Measurements from ENCODE around the gene CALCOCO1. TPM values are rescaled to one million over a fixed set of nuclear protein-coding genes. Genes with fewer than 3 reads are reported as not detected.

CALCOCO1 gene
- total RNA-seq, 6 donors from 2014 or later: 147 to 605 (median 204) TPM

GRCh38 chr12:53717319-53717718 is 9.9 kb downstream of the CALCOCO1 start:
- Histone ChIP-seq H3K27me3 (no peaks in the 10 kb centered on the region), H3K4me3 (no peak overlapping the region), H3K4me1 (no peaks in the 10 kb centered on the region), H3K27ac (no peak overlapping the region), H3K9me3 (no peaks in the 10 kb centered on the region), H3K36me3 (peaks cover 38 to 96% (median 89%) of the 10 kb centered on the region in 4 donors)
- no peak for ATAC-seq (ENCODE audit: low FRiP score in 2 of 2)
- no peak for DNase-seq
- TF ChIP-seq POLR2AphosphoS5 (IDR thresholded peaks at IDR 0.05): no peak
- no peak for TF ChIP-seq EP300 (IDR thresholded peaks at IDR 0.05)
- TF ChIP-seq, protein P1, sequence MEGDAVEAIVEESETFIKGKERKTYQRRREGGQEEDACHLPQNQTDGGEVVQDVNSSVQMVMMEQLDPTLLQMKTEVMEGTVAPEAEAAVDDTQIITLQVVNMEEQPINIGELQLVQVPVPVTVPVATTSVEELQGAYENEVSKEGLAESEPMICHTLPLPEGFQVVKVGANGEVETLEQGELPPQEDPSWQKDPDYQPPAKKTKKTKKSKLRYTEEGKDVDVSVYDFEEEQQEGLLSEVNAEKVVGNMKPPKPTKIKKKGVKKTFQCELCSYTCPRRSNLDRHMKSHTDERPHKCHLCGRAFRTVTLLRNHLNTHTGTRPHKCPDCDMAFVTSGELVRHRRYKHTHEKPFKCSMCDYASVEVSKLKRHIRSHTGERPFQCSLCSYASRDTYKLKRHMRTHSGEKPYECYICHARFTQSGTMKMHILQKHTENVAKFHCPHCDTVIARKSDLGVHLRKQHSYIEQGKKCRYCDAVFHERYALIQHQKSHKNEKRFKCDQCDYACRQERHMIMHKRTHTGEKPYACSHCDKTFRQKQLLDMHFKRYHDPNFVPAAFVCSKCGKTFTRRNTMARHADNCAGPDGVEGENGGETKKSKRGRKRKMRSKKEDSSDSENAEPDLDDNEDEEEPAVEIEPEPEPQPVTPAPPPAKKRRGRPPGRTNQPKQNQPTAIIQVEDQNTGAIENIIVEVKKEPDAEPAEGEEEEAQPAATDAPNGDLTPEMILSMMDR (IDR thresholded peaks at IDR 0.05): no peak
- TF ChIP-seq POLR2A (IDR thresholded peaks at IDR 0.05): no peak
- 87 to 88% methylated on average over 5 of the region's 5 CpGs for WGBS, 2 donors

- no peak overlapping the region for H3K4me3 ChIP-seq
- peaks cover 21 to 75% (median 65%) of the 10 kb centered on the region in 4 donors for H3K36me3 ChIP-seq
- ATAC-seq (ENCODE audit: low FRiP score in 2 of 2) (no peak), DNase-seq (no peak)
- no peak overlapping the region for H3K27ac ChIP-seq
- no peaks in the 10 kb centered on the region for H3K27me3 ChIP-seq
- TF ChIP-seq POLR2AphosphoS5 (IDR thresholded peaks at IDR 0.05) (no peak), EP300 (IDR thresholded peaks at IDR 0.05) (no peak), POLR2A (IDR thresholded peaks at IDR 0.05) (no peak)
- TF ChIP-seq, protein P1 (IDR thresholded peaks at IDR 0.05): no peak
- H3K9me3 ChIP-seq: no peaks in the 10 kb centered on the region
- WGBS, 2 donors: 89 to 91% methylated on average over 4 of the region's 4 CpGs
- no peaks in the 10 kb centered on the region for H3K4me1 ChIP-seq
These were observed 13.2 kb downstream of the CALCOCO1 start for GRCh38 chr12:53714004-53714403.

GRCh38 chr12:53713516-53713915 is 13.7 kb downstream of the CALCOCO1 start:
- ATAC-seq (ENCODE audit: low FRiP score in 2 of 2) (no peak), DNase-seq (no peak)
- Histone ChIP-seq H3K9me3 (no peaks in the 10 kb centered on the region), H3K27ac (no peak overlapping the region), H3K4me3 (no peak overlapping the region), H3K4me1 (no peaks in the 10 kb centered on the region), H3K36me3 (peaks cover 21 to 71% (median 61%) of the 10 kb centered on the region in 4 donors), H3K27me3 (no peaks in the 10 kb centered on the region)
- TF ChIP-seq, protein P1 (IDR thresholded peaks at IDR 0.05): no peak
- TF ChIP-seq POLR2A (IDR thresholded peaks at IDR 0.05): no peak
- TF ChIP-seq EP300 (IDR thresholded peaks at IDR 0.05): no peak
- no peak for TF ChIP-seq POLR2AphosphoS5 (IDR thresholded peaks at IDR 0.05)
- WGBS, 2 donors: 71 to 78% methylated on average over 8 to 9 of the region's 9 CpGs

- H3K36me3 ChIP-seq: peaks cover 21 to 58% (median 55%) of the 10 kb centered on the region in 4 donors
- H3K4me1 ChIP-seq: no peaks in the 10 kb centered on the region
- no peak overlapping the region for H3K27ac ChIP-seq
- H3K9me3 ChIP-seq: no peaks in the 10 kb centered on the region
- TF ChIP-seq EP300 (IDR thresholded peaks at IDR 0.05): no peak
- no peak for TF ChIP-seq POLR2A (IDR thresholded peaks at IDR 0.05)
- no peak for TF ChIP-seq POLR2AphosphoS5 (IDR thresholded peaks at IDR 0.05)
- TF ChIP-seq, protein P1 (IDR thresholded peaks at IDR 0.05): no peak
- H3K27me3 ChIP-seq: no peaks in the 10 kb centered on the region
- 77 to 83% methylated on average over 6 to 8 of the region's 8 CpGs for WGBS, 2 donors
- DNase-seq (no peak), ATAC-seq (ENCODE audit: low FRiP score in 2 of 2) (no peak)
- H3K4me3 ChIP-seq: no peak overlapping the region
These were observed 15.1 kb downstream of the CALCOCO1 start for GRCh38 chr12:53712059-53712643.

GRCh38 chr12:53710091-53710490 is 17.2 kb downstream of the CALCOCO1 start:
- TF ChIP-seq POLR2A (IDR thresholded peaks at IDR 0.05) (no peak), EP300 (IDR thresholded peaks at IDR 0.05) (no peak), POLR2AphosphoS5 (IDR thresholded peaks at IDR 0.05) (no peak)
- TF ChIP-seq, protein P1 (IDR thresholded peaks at IDR 0.05): no peak
- H3K4me1 ChIP-seq: no peaks in the 10 kb centered on the region
- no peak for DNase-seq
- peaks cover 11 to 39% (median 36%) of the 10 kb centered on the region in 4 donors for H3K36me3 ChIP-seq
- H3K27me3 ChIP-seq: no peaks in the 10 kb centered on the region
- 55 to 62% methylated on average over 6 of the region's 6 CpGs for WGBS, 2 donors
- H3K9me3 ChIP-seq: no peaks in the 10 kb centered on the region
- no peak overlapping the region for H3K27ac ChIP-seq
- no peak for ATAC-seq (ENCODE audit: low FRiP score in 2 of 2)
- H3K4me3 ChIP-seq: no peak overlapping the region
